ENCODE results near the gene ALOX5AP.

DNA sequence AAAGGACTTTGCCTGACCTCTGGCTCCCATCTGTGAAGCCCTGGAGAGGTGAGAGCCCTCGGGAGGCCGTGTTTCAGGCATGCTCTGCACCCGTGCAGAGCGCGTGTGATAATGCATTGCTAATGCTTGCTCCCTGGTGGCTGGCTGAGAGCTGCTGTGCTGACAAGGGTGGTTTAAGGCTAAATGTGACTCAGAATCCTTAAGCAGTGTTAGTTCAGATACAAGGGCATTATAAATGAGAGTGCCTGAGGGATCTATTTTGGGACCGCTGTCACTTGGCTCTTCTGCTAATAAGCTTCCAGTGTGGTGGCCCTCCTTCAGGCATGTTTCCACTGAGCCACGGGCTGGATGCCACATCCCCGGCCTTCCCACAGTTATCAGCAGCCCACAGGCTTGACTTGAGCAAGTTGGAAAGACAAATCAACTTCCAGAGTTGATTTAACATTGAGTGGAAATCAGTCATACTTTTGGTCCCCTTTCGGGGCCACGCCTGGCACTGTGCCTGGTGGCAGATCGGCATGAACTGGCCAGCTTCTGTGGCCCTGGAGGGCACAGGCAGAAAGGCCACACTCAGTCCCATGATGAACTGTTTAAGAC lies 17.0 kb downstream of the ALOX5AP start:
- TF ChIP-seq CTCF (IDR thresholded peaks at IDR 0.05) (no peak), IRF2 (CRISPR knock-in tag; IDR thresholded peaks at IDR 0.05; ENCODE audit: borderline replicate concordance, low read depth) (no peak)
- TF ChIP-seq, protein P1, sequence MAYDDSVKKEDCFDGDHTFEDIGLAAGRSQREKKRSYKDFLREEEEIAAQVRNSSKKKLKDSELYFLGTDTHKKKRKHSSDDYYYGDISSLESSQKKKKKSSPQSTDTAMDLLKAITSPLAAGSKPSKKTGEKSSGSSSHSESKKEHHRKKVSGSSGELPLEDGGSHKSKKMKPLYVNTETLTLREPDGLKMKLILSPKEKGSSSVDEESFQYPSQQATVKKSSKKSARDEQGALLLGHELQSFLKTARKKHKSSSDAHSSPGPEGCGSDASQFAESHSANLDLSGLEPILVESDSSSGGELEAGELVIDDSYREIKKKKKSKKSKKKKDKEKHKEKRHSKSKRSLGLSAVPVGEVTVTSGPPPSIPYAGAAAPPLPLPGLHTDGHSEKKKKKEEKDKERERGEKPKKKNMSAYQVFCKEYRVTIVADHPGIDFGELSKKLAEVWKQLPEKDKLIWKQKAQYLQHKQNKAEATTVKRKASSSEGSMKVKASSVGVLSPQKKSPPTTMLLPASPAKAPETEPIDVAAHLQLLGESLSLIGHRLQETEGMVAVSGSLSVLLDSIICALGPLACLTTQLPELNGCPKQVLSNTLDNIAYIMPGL (CRISPR knock-in tag; IDR thresholded peaks at IDR 0.05): no peak
